HepG2 (cell line): ENCODE results near the gene STK36. TPM values are rescaled to one million over a fixed set of nuclear protein-coding genes. Genes with fewer than 3 reads are reported as not detected.

Experiments used
- ATF7-NPFF ChIP-seq: sonication (generic); formaldehyde crosslinking; IDR thresholded peaks from 2 replicates; pipeline ENCODE4 v1.8.1; 2023; ENCODE audit warnings: mild to moderate bottlenecking, low read depth, missing genetic modification reagents, moderate library complexity
- BHLHE40 ChIP-seq: IDR thresholded peaks from 2 replicates; pipeline ENCODE4 v1.6.1; 2011; ENCODE audit warnings: low read length, improper control_type of control experiment
- HDAC6 ChIP-seq: fragments of 200-600 bp; sonication (generic); IDR thresholded peaks from 2 replicates; pipeline ENCODE4 v1.7.0; 2017; ENCODE audit warnings: mild to moderate bottlenecking, antibody characterized with exemption, low read length, low read depth
- IKZF4 ChIP-seq: sonication (generic); formaldehyde crosslinking; IDR thresholded peaks from 2 replicates; pipeline ENCODE4 v1.5.1; 2020; ENCODE audit warnings: borderline replicate concordance, mild to moderate bottlenecking, low read depth, missing genetic modification reagents; ENCODE audit errors: not compliant biosample characterization
- KLF11 ChIP-seq: IDR thresholded peaks from 2 replicates; pipeline ENCODE4 v1.6.1; 2016; ENCODE audit warnings: missing compliant biosample characterization
- MED1 ChIP-seq: sonication (generic); formaldehyde crosslinking; IDR thresholded peaks from 2 replicates; pipeline ENCODE4 v1.4.0; 2020; ENCODE audit warnings: missing genetic modification reagents
- NFIB ChIP-seq: sonication (generic); formaldehyde crosslinking; IDR thresholded peaks from 2 replicates; pipeline ENCODE4 v1.9.0; 2021; ENCODE audit warnings: missing genetic modification reagents, mild to moderate bottlenecking, borderline replicate concordance
- SRSF4 ChIP-seq: fragments of 200-400 bp; formaldehyde crosslinking; IDR thresholded peaks from one replicate; pipeline ENCODE4 v1.6.1; 2018; ENCODE audit warnings: mild to moderate bottlenecking, low read depth, low read length, moderate library complexity; ENCODE audit not compliant: poor library complexity, severe bottlenecking
- XBP1 ChIP-seq: sonication (generic); formaldehyde crosslinking; IDR thresholded peaks from 2 replicates; pipeline ENCODE4 v1.5.0; 2020; ENCODE audit warnings: missing genetic modification reagents
- ZFP1 ChIP-seq: IDR thresholded peaks from 2 replicates; pipeline ENCODE4 v1.6.1; 2016
- ZIK1 ChIP-seq: sonication (generic); formaldehyde crosslinking; IDR thresholded peaks from 2 replicates; pipeline ENCODE4 v1.5.0; 2020; ENCODE audit warnings: mild to moderate bottlenecking, low read depth, missing genetic modification reagents, borderline replicate concordance
- ZKSCAN1 ChIP-seq: fragments of 150-350 bp; IDR thresholded peaks from 2 replicates; pipeline ENCODE4 v1.6.1; 2014; ENCODE audit warnings: low read length
- ZNF256 ChIP-seq: sonication (generic); formaldehyde crosslinking; conservative IDR thresholded peaks from 2 replicates; pipeline ENCODE4 v1.4.0; 2020; ENCODE audit warnings: missing genetic modification reagents
- ZNF496 ChIP-seq: sonication (generic); formaldehyde crosslinking; IDR thresholded peaks from 2 replicates; pipeline ENCODE4 v1.8.1; 2023; ENCODE audit warnings: mild to moderate bottlenecking, moderate library complexity, missing genetic modification reagents; ENCODE audit not compliant: insufficient replicate concordance
- ZNF547 ChIP-seq: sonication (generic); formaldehyde crosslinking; IDR thresholded peaks from 2 replicates; pipeline ENCODE4 v1.5.1; 2020; ENCODE audit warnings: mild to moderate bottlenecking, missing genetic modification reagents
- ZNF672 ChIP-seq: sonication (generic); formaldehyde crosslinking; IDR thresholded peaks from 2 replicates; pipeline ENCODE4 v1.8.1; 2022; ENCODE audit warnings: missing genetic modification reagents
- ZUFSP ChIP-seq: sonication (generic); formaldehyde crosslinking; IDR thresholded peaks from 2 replicates; pipeline ENCODE4 v1.9.0; 2021; ENCODE audit warnings: missing genetic modification reagents, mild to moderate bottlenecking, borderline replicate concordance
- polyA plus RNA-seq, 8 experiments: library from polyadenylated mRNA; depleted of rRNA in 3 of 8; stranded (reverse) in 7 of 8; unstranded in 1 of 8; fragments of >200 nt; fragmentation: Illumina TruSeq in 4 of 8; extraction: Trizol in 4 of 8; gene quantifications; 2 replicates each; pipeline versions ENCODE4 v1.2.1 to v1.2.3, GENCODE V29; 2011 to 2016; ENCODE audit warnings: low read depth in 4 of 8, missing spikeins in 1 of 8, mixed read lengths in 1 of 8; ENCODE audit not compliant: insufficient read depth in 1 of 8
- total RNA-seq, 5 experiments: library from RNA; depleted of rRNA; stranded (reverse); fragments of >200 nt; fragmentation: Illumina TruSeq; extraction: Trizol; gene quantifications; 2 replicates each; pipeline ENCODE4 v1.2.3, GENCODE V29; 2016; ENCODE audit warnings: low read depth in 1 of 5
- TF ChIP-seq, protein P1 (sequence below): sonication (generic); formaldehyde crosslinking; IDR thresholded peaks from 2 replicates; pipeline ENCODE4 v1.5.1; 2020; ENCODE audit warnings: missing genetic modification reagents, mild to moderate bottlenecking, borderline replicate concordance
- TF ChIP-seq, protein P2 (sequence below): sonication (generic); formaldehyde crosslinking; IDR thresholded peaks from one replicate; pipeline ENCODE4 v1.5.1; 2020; ENCODE audit warnings: mild to moderate bottlenecking, missing genetic modification reagents; ENCODE audit errors: not compliant biosample characterization

STK36 gene
- total and polyA plus RNA-seq, 2 of the 13 experiments (the other 11 are each of a cell fraction or from before 2014, with no cell fraction given): 45.9 to 83.5 TPM

DNA sequence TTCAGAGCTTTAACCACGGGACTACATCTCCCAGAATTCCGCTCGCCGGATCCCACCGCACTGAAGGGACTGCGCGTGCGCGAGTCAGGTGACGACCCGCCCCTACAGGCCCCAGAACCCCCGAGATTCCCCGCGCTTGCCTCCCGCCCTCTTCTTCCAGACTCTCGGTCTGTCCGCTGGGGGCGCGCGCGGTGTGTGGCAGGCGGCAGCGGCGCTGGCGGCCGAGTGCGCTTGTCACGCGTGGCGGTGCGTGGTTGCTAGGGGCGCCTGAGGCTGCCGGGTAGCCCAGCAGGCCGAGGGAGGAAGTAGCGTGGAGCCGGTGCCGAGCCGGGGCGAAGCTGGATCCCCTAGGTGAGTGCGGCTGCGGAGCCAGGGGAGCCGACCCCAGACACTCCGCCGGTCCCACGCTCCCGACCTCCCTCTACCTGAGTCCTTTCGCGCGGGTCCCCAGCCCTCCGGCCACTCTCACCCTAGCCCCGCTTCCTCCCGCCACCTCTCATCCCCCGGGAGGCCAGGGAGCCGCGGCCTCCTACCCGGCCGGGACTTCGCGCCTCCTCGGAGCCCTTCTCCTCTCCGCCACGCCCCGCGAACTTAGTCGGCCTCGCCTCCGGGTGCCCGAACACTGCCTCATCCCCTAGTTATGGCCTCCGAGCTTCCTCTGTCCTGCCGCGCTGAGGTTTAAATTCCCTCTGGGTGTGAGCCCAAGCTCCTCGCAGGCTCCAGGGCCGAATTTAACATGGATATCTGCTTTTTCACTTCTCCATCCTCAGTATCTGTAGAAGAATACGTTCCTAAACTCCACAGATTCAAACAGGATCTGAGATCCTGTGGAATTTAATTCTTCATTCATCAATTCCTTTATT, 39.0 kb downstream of the STK36 start, which contains the start of gene TTLL4 (continued):
- TF ChIP-seq ZFP1 (no peak), SRSF4 (no peak), IKZF4 (CRISPR knock-in tag) (peak; percentile 89), HDAC6 (no peak), ZKSCAN1 (no peak), KLF11 (CRISPR knock-in tag) (no peak; the same call in 1 of the 2 replicates), ZUFSP (CRISPR knock-in tag) (no peak), XBP1 (CRISPR knock-in tag) (no peak), BHLHE40 (peak; percentile 78), ZIK1 (peak; percentile 96), ZNF496 (CRISPR knock-in tag) (no peak), ATF7-NPFF (CRISPR knock-in tag) (peak; percentile 94; the same call in 1 of the 2 replicates), MED1 (CRISPR knock-in tag) (peak; percentile 76), ZNF256 (CRISPR knock-in tag) (no peak), ZNF547 (peak; percentile 93), ZNF672 (CRISPR knock-in tag) (0 out of 2 replicates have a peak, but pooled peaks have one; percentile 74), NFIB (CRISPR knock-in tag) (no peak)
- TF ChIP-seq, protein P1, sequence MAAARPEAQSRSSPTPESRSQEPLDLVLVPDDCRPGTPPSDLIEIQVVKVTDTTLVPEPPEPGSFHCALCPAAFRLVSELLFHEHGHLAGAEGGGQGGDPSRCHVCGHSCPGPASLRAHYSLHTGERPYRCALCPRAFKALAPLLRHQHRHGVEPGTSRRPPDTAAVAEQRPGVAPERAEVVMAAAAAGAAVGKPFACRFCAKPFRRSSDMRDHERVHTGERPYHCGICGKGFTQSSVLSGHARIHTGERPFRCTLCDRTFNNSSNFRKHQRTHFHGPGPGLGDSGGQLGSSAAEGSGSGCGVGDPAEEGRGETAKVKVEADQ: peak; percentile 95
- TF ChIP-seq, protein P2, sequence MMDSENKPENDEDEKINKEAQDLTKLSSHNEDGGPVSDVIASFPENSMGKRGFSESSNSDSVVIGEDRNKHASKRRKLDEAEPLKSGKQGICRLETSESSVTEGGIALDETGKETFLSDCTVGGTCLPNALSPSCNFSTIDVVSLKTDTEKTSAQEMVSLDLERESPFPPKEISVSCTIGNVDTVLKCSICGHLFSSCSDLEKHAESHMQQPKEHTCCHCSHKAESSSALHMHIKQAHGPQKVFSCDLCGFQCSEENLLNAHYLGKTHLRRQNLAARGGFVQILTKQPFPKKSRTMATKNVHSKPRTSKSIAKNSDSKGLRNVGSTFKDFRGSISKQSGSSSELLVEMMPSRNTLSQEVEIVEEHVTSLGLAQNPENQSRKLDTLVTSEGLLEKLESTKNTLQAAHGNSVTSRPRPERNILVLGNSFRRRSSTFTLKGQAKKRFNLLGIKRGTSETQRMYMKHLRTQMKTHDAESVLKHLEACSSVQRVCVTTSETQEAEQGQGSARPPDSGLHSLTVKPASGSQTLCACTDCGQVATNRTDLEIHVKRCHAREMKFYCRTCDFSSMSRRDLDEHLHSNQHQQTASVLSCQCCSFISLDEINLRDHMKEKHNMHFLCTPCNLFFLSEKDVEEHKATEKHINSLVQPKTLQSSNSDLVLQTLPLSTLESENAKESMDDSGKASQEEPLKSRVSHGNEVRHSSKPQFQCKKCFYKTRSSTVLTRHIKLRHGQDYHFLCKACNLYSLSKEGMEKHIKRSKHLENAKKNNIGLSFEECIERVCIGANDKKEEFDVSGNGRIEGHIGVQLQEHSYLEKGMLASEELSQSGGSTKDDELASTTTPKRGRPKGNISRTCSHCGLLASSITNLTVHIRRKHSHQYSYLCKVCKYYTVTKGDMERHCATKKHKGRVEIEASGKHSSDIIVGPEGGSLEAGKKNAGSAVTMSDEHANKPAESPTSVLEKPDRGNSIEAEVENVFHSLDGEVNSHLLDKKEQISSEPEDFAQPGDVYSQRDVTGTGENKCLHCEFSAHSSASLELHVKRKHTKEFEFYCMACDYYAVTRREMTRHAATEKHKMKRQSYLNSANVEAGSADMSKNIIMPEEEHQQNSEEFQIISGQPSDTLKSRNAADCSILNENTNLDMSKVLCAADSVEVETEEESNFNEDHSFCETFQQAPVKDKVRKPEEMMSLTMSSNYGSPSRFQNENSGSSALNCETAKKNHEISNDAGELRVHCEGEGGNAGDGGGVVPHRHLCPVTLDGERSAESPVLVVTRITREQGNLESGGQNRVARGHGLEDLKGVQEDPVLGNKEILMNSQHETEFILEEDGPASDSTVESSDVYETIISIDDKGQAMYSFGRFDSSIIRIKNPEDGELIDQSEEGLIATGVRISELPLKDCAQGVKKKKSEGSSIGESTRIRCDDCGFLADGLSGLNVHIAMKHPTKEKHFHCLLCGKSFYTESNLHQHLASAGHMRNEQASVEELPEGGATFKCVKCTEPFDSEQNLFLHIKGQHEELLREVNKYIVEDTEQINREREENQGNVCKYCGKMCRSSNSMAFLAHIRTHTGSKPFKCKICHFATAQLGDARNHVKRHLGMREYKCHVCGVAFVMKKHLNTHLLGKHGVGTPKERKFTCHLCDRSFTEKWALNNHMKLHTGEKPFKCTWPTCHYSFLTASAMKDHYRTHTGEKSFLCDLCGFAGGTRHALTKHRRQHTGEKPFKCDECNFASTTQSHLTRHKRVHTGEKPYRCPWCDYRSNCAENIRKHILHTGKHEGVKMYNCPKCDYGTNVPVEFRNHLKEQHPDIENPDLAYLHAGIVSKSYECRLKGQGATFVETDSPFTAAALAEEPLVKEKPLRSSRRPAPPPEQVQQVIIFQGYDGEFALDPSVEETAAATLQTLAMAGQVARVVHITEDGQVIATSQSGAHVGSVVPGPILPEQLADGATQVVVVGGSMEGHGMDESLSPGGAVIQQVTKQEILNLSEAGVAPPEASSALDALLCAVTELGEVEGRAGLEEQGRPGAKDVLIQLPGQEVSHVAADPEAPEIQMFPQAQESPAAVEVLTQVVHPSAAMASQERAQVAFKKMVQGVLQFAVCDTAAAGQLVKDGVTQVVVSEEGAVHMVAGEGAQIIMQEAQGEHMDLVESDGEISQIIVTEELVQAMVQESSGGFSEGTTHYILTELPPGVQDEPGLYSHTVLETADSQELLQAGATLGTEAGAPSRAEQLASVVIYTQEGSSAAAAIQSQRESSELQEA (CRISPR knock-in tag): peak; percentile 99
